SH-SY5Y (cell line): ENCODE results near the gene HSPB8.

ENCODE experiments used
- GATA2 ChIP-seq: IDR thresholded peaks from 2 replicates; pipeline ENCODE4 v1.6.1; 2011; ENCODE audit warnings: mild to moderate bottlenecking, low read depth, low read length
- GATA3 ChIP-seq: IDR thresholded peaks from 2 replicates; pipeline ENCODE4 v1.6.1; 2011; ENCODE audit warnings: low read depth, mild to moderate bottlenecking, low read length, moderate library complexity

GRCh38 chr12:119154435-119154818 is 24.3 kb upstream of the HSPB8 start:
- TF ChIP-seq GATA2 (no peak), GATA3 (no peak)
